Thoracic aorta (tissue), 2 donors: ENCODE measurements around the gene MESP1. TPM values are rescaled to one million over a fixed set of nuclear protein-coding genes. Genes with fewer than 3 reads are reported as not detected.

ENCODE experiments used
- ATAC-seq: fragments of 150-250 bp; one replicate; pipeline ENCODE4 v1.8.0; 2017; ENCODE audit warnings: low read depth; ENCODE audit not compliant: insufficient number of reproducible peaks, low FRiP score
- DNase-seq: peaks from one replicate; pipeline ENCODE4 v3.0.0-alpha.2; 2020; ENCODE audit warnings: low spot score
- H3K27ac ChIP-seq, 2 donors: fragments of 200-600 bp; sonication (generic); 1 replicate in 1 of 2; 2 replicates in 1 of 2; pipeline ENCODE4 v1.5.1; 2016; ENCODE audit warnings: mild to moderate bottlenecking in 2 of 2, moderate library complexity in 2 of 2
- H3K27me3 ChIP-seq: fragments of 200-600 bp; sonication (generic); replicated peaks from 2 replicates; pipeline ENCODE4 v1.6.0; 2016; ENCODE audit warnings: mild to moderate bottlenecking; ENCODE audit not compliant: insufficient read depth
- H3K36me3 ChIP-seq: fragments of 200-600 bp; sonication (generic); one replicate; pipeline ENCODE4 v1.5.1; 2016
- H3K4me1 ChIP-seq, 2 donors: fragments of 200-600 bp; sonication (generic); 1 replicate in 1 of 2; 2 replicates in 1 of 2; pipeline versions ENCODE4 v1.5.1 to v1.6.0; 2016; ENCODE audit warnings: low read depth in 2 of 2, mild to moderate bottlenecking in 1 of 2; ENCODE audit not compliant: control insufficient read depth in 1 of 2
- H3K4me3 ChIP-seq: fragments of 200-600 bp; sonication (generic); 2 replicates; pipeline ENCODE4 v1.5.1; 2016; ENCODE audit warnings: mild to moderate bottlenecking
- H3K9me3 ChIP-seq: fragments of 200-600 bp; sonication (generic); 2 replicates; pipeline ENCODE4 v1.5.1; 2016
- CTCF ChIP-seq: fragments of 200-600 bp; sonication (generic); IDR thresholded peaks from one replicate; pipeline ENCODE4 v1.5.1; 2019; ENCODE audit warnings: antibody characterized with exemption
- total RNA-seq, 2 donors: library from RNA; depleted of rRNA; stranded (reverse); fragments of >200 nt; gene quantifications; one replicate each; pipeline versions ENCODE4 v1.1.0 to v1.2.3, GENCODE V29; 2016

Gene MESP1
- total RNA-seq, 2 donors from 2014 or later, result 0.95 TPM; not detected in 1

- no peak for TF ChIP-seq CTCF
- Histone ChIP-seq H3K4me3 (peak overlapping the region; percentile 81), H3K9me3 (no peaks in the 10 kb centered on the region), H3K4me1 (peaks cover 5 to 15% of the 10 kb centered on the region in 2 donors), H3K27me3 (no peaks in the 10 kb centered on the region), H3K36me3 (no peaks in the 10 kb centered on the region), H3K27ac (no peak overlapping the region)
- no peak for DNase-seq
- ATAC-seq, result no peak
Observed at GRCh38 chr15:89749526-89749925, 1.5 kb downstream of the MESP1 start.

- Histone ChIP-seq H3K27me3 (no peaks in the 10 kb centered on the region), H3K4me1 (peaks cover 5 to 15% of the 10 kb centered on the region in 2 donors), H3K27ac (no peak overlapping the region), H3K9me3 (no peaks in the 10 kb centered on the region), H3K36me3 (no peaks in the 10 kb centered on the region), H3K4me3 (no peak overlapping the region)
- no peak for DNase-seq
- no peak for TF ChIP-seq CTCF
- no peak for ATAC-seq
Observed at GRCh38 chr15:89749054-89749453, 2.0 kb downstream of the MESP1 start.

GRCh38 chr15:89747708-89748682 lies 3.1 kb downstream of the MESP1 start:
- Histone ChIP-seq H3K4me3 (no peak overlapping the region), H3K4me1 (peaks cover 5 to 15% of the 10 kb centered on the region in 2 donors), H3K9me3 (no peaks in the 10 kb centered on the region), H3K27me3 (no peaks in the 10 kb centered on the region), H3K36me3 (no peaks in the 10 kb centered on the region), H3K27ac (no peak overlapping the region)
- DNase-seq (no peak), ATAC-seq (no peak)
- TF ChIP-seq CTCF, result no peak

- Histone ChIP-seq H3K27ac (no peak overlapping the region), H3K4me3 (no peak overlapping the region), H3K9me3 (no peaks in the 10 kb centered on the region), H3K36me3 (no peaks in the 10 kb centered on the region), H3K27me3 (no peaks in the 10 kb centered on the region), H3K4me1 (peaks cover 5 to 14% of the 10 kb centered on the region in 2 donors)
- no peak for DNase-seq
- ATAC-seq, result no peak
- no peak for TF ChIP-seq CTCF
Observed at GRCh38 chr15:89746386-89746780, 4.7 kb downstream of the MESP1 start.

- no peaks in the 10 kb centered on the region for H3K36me3 ChIP-seq
Observed at GRCh38 chr15:89745768-89746167, 5.3 kb downstream of the MESP1 start.

More at GRCh38 chr15:89745768-89746167, 5.3 kb downstream of the MESP1 start:
- Histone ChIP-seq H3K27me3 (no peaks in the 10 kb centered on the region), H3K9me3 (no peaks in the 10 kb centered on the region), H3K4me1 (peaks cover 5 to 11% of the 10 kb centered on the region in 2 donors), H3K4me3 (no peak overlapping the region), H3K27ac (no peak overlapping the region)
- ATAC-seq, result no peak
- no peak for TF ChIP-seq CTCF
- DNase-seq, result no peak
